PC-9 (cell line): ENCODE measurements around the gene ACTL8.

Experiments used
- EZH2 ChIP-seq: fragments of 200-600 bp; sonication (generic); IDR thresholded peaks from 2 replicates; pipeline ENCODE4 v1.8.0; 2017; ENCODE audit warnings: antibody characterized with exemption, low read depth
- TF ChIP-seq, protein P1 (sequence below): fragments of 200-600 bp; sonication (generic); conservative IDR thresholded peaks from 2 replicates; pipeline ENCODE4 v1.6.1; 2017; ENCODE audit warnings: mixed run types, antibody characterized with exemption, mild to moderate bottlenecking, moderate library complexity

DNA sequence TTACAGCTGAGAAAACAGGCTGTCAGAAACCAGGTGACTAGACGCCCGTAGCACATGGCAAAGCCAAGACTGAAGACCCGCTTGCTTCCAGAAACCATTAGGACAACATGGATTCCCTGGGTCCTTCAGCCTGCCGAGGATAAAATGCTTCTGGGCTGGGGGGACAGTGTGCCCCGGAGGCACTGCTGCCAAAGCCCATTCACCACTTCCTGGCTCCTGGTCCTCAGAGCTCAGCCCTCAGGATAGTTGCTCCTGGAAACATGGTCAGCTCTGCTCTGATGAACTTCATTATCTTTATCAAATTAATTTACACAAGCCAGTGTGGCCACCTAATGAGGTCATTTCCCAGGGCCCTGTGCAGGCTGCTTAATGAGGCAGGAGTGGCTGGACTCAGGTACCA lies 41.1 kb upstream of the ACTL8 start:
- TF ChIP-seq, protein P1, sequence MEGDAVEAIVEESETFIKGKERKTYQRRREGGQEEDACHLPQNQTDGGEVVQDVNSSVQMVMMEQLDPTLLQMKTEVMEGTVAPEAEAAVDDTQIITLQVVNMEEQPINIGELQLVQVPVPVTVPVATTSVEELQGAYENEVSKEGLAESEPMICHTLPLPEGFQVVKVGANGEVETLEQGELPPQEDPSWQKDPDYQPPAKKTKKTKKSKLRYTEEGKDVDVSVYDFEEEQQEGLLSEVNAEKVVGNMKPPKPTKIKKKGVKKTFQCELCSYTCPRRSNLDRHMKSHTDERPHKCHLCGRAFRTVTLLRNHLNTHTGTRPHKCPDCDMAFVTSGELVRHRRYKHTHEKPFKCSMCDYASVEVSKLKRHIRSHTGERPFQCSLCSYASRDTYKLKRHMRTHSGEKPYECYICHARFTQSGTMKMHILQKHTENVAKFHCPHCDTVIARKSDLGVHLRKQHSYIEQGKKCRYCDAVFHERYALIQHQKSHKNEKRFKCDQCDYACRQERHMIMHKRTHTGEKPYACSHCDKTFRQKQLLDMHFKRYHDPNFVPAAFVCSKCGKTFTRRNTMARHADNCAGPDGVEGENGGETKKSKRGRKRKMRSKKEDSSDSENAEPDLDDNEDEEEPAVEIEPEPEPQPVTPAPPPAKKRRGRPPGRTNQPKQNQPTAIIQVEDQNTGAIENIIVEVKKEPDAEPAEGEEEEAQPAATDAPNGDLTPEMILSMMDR: no peak
- no peak for TF ChIP-seq EZH2
